Neuronal stem cell (in vitro differentiated cells): ENCODE results near the gene OR10H5.

Experiments used
- DNase-seq: peaks from one replicate; pipeline ENCODE4 v3.0.0-alpha.2; 2013; ENCODE audit warnings: low spot score
- H2AFZ ChIP-seq: one replicate; pipeline ENCODE4 v1.6.1; 2013; ENCODE audit warnings: mild to moderate bottlenecking, low read length, inconsistent platforms
- H2AK5ac ChIP-seq: 2 replicates; pipeline ENCODE4 v1.6.1; 2013; ENCODE audit warnings: low read depth, mild to moderate bottlenecking, inconsistent platforms, low read length, moderate library complexity, mixed read lengths
- H2BK120ac ChIP-seq: 2 replicates; pipeline ENCODE4 v1.6.1; 2013; ENCODE audit warnings: low read depth, mild to moderate bottlenecking, inconsistent platforms, low read length, moderate library complexity, mixed read lengths
- H2BK12ac ChIP-seq: one replicate; pipeline ENCODE4 v1.6.1; 2013; ENCODE audit warnings: low read length, inconsistent platforms
- H2BK15ac ChIP-seq: 2 replicates; pipeline ENCODE4 v1.6.1; 2013; ENCODE audit warnings: mild to moderate bottlenecking, low read length, inconsistent platforms, mixed read lengths
- H2BK5ac ChIP-seq: one replicate; pipeline ENCODE4 v1.6.1; 2013; ENCODE audit warnings: inconsistent platforms, mild to moderate bottlenecking, low read length, moderate library complexity
- H3K14ac ChIP-seq: one replicate; pipeline ENCODE4 v1.6.1; 2013; ENCODE audit warnings: low read length, inconsistent platforms
- H3K18ac ChIP-seq: 2 replicates; pipeline ENCODE4 v1.6.1; 2013; ENCODE audit warnings: low read length, inconsistent platforms
- H3K23ac ChIP-seq: 2 replicates; pipeline ENCODE4 v1.6.1; 2013; ENCODE audit warnings: low read depth, mild to moderate bottlenecking, mixed read lengths, low read length, inconsistent platforms; ENCODE audit not compliant: poor library complexity
- H3K27ac ChIP-seq: replicated peaks from 3 replicates; pipeline ENCODE4 v1.5.1; 2013; ENCODE audit warnings: low read length, inconsistent platforms
- H3K27me3 ChIP-seq, 3 experiments: 2 replicates each; pipeline ENCODE4 v1.6.1; 2013; ENCODE audit warnings: low read length in 3 of 3, mild to moderate bottlenecking in 2 of 3, inconsistent platforms in 1 of 3, low read depth in 1 of 3, mixed read lengths in 1 of 3, moderate library complexity in 1 of 3; ENCODE audit not compliant: control insufficient read depth in 3 of 3, insufficient read depth in 3 of 3
- H3K36me3 ChIP-seq, 2 donors: replicated peaks in 1 of 2; 2 replicates each; pipeline ENCODE4 v1.6.1; 2013; ENCODE audit warnings: low read length in 2 of 2; ENCODE audit not compliant: control insufficient read depth in 2 of 2, insufficient read depth in 2 of 2
- H3K4ac ChIP-seq: 2 replicates; pipeline ENCODE4 v1.6.1; 2013; ENCODE audit warnings: inconsistent platforms, mild to moderate bottlenecking, low read length, moderate library complexity
- H3K4me1 ChIP-seq, 2 donors: 1 replicate in 1 of 2; 2 replicates in 1 of 2; pipeline ENCODE4 v1.6.1; 2013; ENCODE audit warnings: low read length in 2 of 2, low read depth in 1 of 2; ENCODE audit not compliant: control insufficient read depth in 2 of 2, insufficient read depth in 1 of 2
- H3K4me2 ChIP-seq: one replicate; pipeline ENCODE4 v1.6.1; 2013; ENCODE audit warnings: mild to moderate bottlenecking, low read length, inconsistent platforms; ENCODE audit not compliant: insufficient read depth, poor library complexity, severe bottlenecking
- H3K4me3 ChIP-seq, 2 donors: 2 replicates each; pipeline ENCODE4 v1.5.1; 2013; ENCODE audit warnings: low read length in 2 of 2, mild to moderate bottlenecking in 2 of 2, inconsistent platforms in 1 of 2, moderate library complexity in 1 of 2
- H3K79me1 ChIP-seq: one replicate; pipeline ENCODE4 v1.6.1; 2013; ENCODE audit warnings: low read depth, mild to moderate bottlenecking, inconsistent platforms, low read length, moderate library complexity
- H3K9ac ChIP-seq: one replicate; pipeline ENCODE4 v1.6.1; 2013; ENCODE audit warnings: mild to moderate bottlenecking, low read depth, low read length, inconsistent platforms; ENCODE audit not compliant: poor library complexity
- H3K9me3 ChIP-seq, 2 donors: replicated peaks in 1 of 2; 2 replicates each; pipeline versions ENCODE3 to v1.6.1; 2013; ENCODE audit warnings: low read length in 2 of 2, mild to moderate bottlenecking in 2 of 2, inconsistent platforms in 1 of 2, low read depth in 1 of 2, mixed read lengths in 1 of 2, moderate library complexity in 1 of 2; ENCODE audit not compliant: control insufficient read depth in 2 of 2, insufficient read depth in 1 of 2
- H4K8ac ChIP-seq: one replicate; pipeline ENCODE4 v1.6.1; 2013; ENCODE audit warnings: low read depth, mild to moderate bottlenecking, inconsistent platforms, low read length, moderate library complexity
- H4K91ac ChIP-seq: one replicate; pipeline ENCODE4 v1.6.1; 2013; ENCODE audit warnings: low read length, low read depth, mild to moderate bottlenecking, inconsistent platforms; ENCODE audit not compliant: poor library complexity
- WGBS, 2 donors: extraction: QIAGEN DNeasy Blood & Tissue Kit; methylation state at CpG; one replicate each; pipeline ENCODE4 v1.1.7; 2013; ENCODE audit warnings: missing lambda C conversion rate in 2 of 2, mixed read lengths in 1 of 2; ENCODE audit not compliant: insufficient read length in 2 of 2, insufficient replicate concordance in 1 of 2; ENCODE audit errors: extremely low coverage in 2 of 2; 5-methylcytosine and 5-hydroxymethylcytosine counted together

OR10H5 gene

DNA sequence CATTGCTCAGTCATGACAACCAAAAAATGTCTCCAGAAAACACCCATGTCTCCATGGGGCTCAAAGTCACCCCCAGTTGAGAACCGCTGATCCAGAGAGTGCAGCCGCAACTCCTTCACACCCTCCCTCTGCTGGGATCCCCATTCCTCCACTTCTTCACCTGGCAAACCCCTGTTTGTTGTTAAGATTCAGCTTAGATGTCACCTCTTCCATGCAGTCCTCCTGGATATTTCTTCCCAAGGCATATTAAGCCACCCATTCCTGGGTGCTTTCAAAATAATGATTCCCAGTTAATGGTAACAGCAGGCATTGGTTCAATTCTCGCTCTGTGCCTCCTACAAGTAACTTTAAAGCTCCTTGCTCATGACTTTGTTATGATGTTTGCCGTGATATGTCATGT lies 24.0 kb downstream of the OR10H5 start:
- no peak overlapping the region for H2BK120ac ChIP-seq
- H3K36me3 ChIP-seq = no peaks in the 10 kb centered on the region
- DNase-seq = no peak
- H3K4ac ChIP-seq = no peak overlapping the region
- no peak overlapping the region for H2AK5ac ChIP-seq
- H3K4me3 ChIP-seq = no peak overlapping the region
- H3K9ac ChIP-seq = no peak overlapping the region
- no peak overlapping the region for H3K4me2 ChIP-seq
- no peak overlapping the region for H3K18ac ChIP-seq
- no peak overlapping the region for H4K8ac ChIP-seq
- H4K91ac ChIP-seq = no peak overlapping the region
- H2BK5ac ChIP-seq = no peak overlapping the region
- H2AFZ ChIP-seq = no peak overlapping the region
- H2BK12ac ChIP-seq = no peak overlapping the region
- no CpG with 5 or more reads among the region's 4 CpGs for WGBS, 2 donors
- no peaks in the 10 kb centered on the region for H3K4me1 ChIP-seq
- no peak overlapping the region for H2BK15ac ChIP-seq
- H3K14ac ChIP-seq = peak overlapping the region; percentile 42
- H3K27ac ChIP-seq = no peak overlapping the region
- H3K79me1 ChIP-seq = no peaks in the 10 kb centered on the region
- H3K27me3 ChIP-seq = peaks cover 0 to 3% (median 0%) of the 10 kb centered on the region in 3 experiments
- peaks cover 0 to 24% of the 10 kb centered on the region in 2 donors for H3K9me3 ChIP-seq
- no peak overlapping the region for H3K23ac ChIP-seq

DNA sequence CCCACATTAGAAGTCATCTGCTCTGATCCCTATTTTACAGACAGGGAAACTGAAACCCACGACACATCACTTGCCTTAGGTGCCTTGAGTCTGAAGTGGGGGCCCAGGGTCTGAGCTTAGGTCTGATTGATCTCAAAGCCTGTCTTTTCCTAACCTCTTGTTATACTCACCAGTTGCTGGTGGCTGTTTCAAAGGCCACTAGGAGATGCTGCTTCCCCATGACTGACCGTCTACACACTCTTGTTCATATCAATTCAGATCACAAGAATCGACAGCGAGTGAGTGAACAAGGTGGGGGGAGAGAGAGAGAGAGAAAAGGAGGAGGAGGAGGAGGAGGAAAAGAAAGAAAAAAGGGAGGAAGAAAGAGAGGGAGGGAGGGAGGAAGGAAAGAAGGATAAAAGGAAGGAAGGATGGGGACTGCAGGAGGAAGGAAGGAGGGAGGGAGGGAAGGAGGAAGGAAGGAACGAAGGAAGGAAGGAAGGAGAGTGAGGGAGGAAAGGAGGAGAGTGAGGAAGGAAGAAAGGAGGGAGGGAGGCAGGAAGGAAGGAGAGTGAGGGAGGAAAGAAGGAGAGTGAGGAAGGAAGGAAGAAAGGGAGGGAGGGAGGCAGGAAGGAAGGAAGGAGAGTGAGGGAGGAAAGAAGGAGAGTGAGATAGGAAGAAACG lies 24.7 kb downstream of the OR10H5 start:
- peaks cover 0 to 24% of the 10 kb centered on the region in 2 donors for H3K9me3 ChIP-seq

DNA sequence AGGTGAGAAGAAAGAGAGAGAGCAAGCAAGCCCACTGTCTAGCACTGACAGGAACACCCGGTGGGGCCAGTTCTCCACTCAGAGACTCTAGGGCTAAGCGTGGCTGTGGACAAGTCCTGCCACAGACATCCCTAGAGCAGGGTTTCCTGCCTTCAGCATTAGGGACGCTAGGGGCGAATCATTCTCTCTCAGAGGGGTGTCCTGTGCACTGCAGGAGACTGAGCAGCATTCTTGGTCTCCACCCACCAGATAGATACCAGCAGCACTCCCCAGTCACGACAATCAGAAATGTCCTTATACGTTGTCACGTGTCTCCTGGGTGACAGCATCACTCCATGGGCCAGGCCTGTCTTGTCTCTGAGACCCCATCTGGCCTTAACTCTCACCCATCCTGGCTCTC lies 26.5 kb downstream of the OR10H5 start:
- no peak overlapping the region for H2BK15ac ChIP-seq
- no peak overlapping the region for H3K4me2 ChIP-seq
- no peak overlapping the region for H4K91ac ChIP-seq
- H3K14ac ChIP-seq = no peak overlapping the region
- no peak overlapping the region for H3K4me3 ChIP-seq
- no peaks in the 10 kb centered on the region for H3K79me1 ChIP-seq
- no peak overlapping the region for H3K23ac ChIP-seq
- H4K8ac ChIP-seq = no peak overlapping the region
- H2AK5ac ChIP-seq = no peak overlapping the region
- no peaks in the 10 kb centered on the region for H3K4me1 ChIP-seq
- H3K27me3 ChIP-seq = peaks cover 0 to 3% (median 0%) of the 10 kb centered on the region in 3 experiments
- WGBS, 2 donors = no CpG with 5 or more reads among the region's 7 CpGs
- no peak overlapping the region for H3K4ac ChIP-seq
- DNase-seq = no peak
- H2BK120ac ChIP-seq = no peak overlapping the region
- H2BK12ac ChIP-seq = no peak overlapping the region
- no peak overlapping the region for H2BK5ac ChIP-seq
- peaks cover 0 to 17% of the 10 kb centered on the region in 2 donors for H3K9me3 ChIP-seq
- H3K27ac ChIP-seq = no peak overlapping the region
- no peak overlapping the region for H3K9ac ChIP-seq
- H3K18ac ChIP-seq = no peak overlapping the region
- H3K36me3 ChIP-seq = no peaks in the 10 kb centered on the region
- no peak overlapping the region for H2AFZ ChIP-seq

More for the DNA sequence above, 24.7 kb downstream of the OR10H5 start:
- 100% methylated on average over 2 of the region's 6 CpGs; no CpG with 5 or more reads in 1 of the 2 donors for WGBS, 2 donors
- Histone ChIP-seq H3K4me3 (no peak overlapping the region), H4K91ac (no peak overlapping the region), H3K4me1 (no peaks in the 10 kb centered on the region), H4K8ac (no peak overlapping the region), H2AK5ac (no peak overlapping the region), H3K4ac (no peak overlapping the region), H3K27ac (no peak overlapping the region), H3K27me3 (peaks cover 0 to 3% (median 0%) of the 10 kb centered on the region in 3 experiments), H3K23ac (no peak overlapping the region), H3K18ac (no peak overlapping the region), H2BK15ac (no peak overlapping the region), H3K36me3 (no peaks in the 10 kb centered on the region), H2BK12ac (no peak overlapping the region), H2BK120ac (no peak overlapping the region), H3K9ac (no peak overlapping the region), H3K79me1 (no peaks in the 10 kb centered on the region), H3K14ac (no peak overlapping the region), H2BK5ac (no peak overlapping the region), H3K4me2 (no peak overlapping the region), H2AFZ (no peak overlapping the region)
- no peak for DNase-seq

DNA sequence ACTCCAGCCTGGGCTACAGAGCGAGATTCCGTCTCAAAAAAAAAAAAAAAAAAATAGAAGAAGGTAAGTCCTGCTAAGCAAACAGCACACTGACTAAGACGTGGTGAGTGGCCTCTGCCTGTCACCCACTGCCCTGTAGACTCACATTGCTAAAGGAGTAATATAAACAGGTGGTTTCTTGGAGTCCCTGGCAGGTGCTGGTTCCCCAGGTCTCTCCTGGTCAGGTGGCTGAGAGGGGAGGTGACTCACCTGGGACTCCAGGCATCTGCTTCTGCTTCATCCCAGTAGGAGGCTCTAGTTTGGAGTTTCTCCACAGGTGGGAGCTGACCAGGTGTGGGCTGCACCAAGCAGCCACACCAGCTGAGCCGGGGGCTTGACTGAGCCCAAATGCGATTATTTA lies 27.8 kb downstream of the OR10H5 start, which contains the start of gene OR10H1:
TSS of gene OR10H1 (minus strand) at position 359 of the 400 bp plus-strand sequence. CDS start 7,627 bp downstream, outside the sequence.
- Histone ChIP-seq H3K27ac (no peak within 1 kb of the TSS), H3K18ac (peak within 1 kb of the TSS; percentile 28), H3K27me3 (peaks cover 0 to 3% (median 0%) of the 10 kb centered on the region in 3 experiments), H3K9ac (no peak within 1 kb of the TSS), H2BK120ac (no peak within 1 kb of the TSS), H2AFZ (no peak within 1 kb of the TSS), H3K14ac (no peak within 1 kb of the TSS), H3K4me1 (no peaks in the 10 kb centered on the region), H4K91ac (no peak within 1 kb of the TSS), H2BK12ac (no peak within 1 kb of the TSS), H3K79me1 (no peaks in the 10 kb centered on the region), H3K4me2 (no peak within 1 kb of the TSS), H3K4ac (no peak within 1 kb of the TSS), H3K9me3 (peaks cover 0 to 19% of the 10 kb centered on the region in 2 donors), H2AK5ac (no peak within 1 kb of the TSS), H3K23ac (no peak within 1 kb of the TSS), H4K8ac (no peak within 1 kb of the TSS), H2BK15ac (no peak within 1 kb of the TSS), H3K36me3 (no peaks in the 10 kb centered on the region), H3K4me3 (peak within 1 kb of the TSS in 1 of 2 donors; percentile 16), H2BK5ac (no peak within 1 kb of the TSS)
- DNase-seq = no peak
- whole genome bisulfite sequencing, 2 donors = no CpG with 5 or more reads among the region's 5 CpGs
